HepG2 (cell line): Measurements from ENCODE around the gene PPP2R1B. TPM values are rescaled to one million over a fixed set of nuclear protein-coding genes. Genes with fewer than 3 reads are reported as not detected.

Source experiments
- AGO1 ChIP-seq: fragments of 200-400 bp; formaldehyde crosslinking; IDR thresholded peaks from 2 replicates; pipeline ENCODE4 v1.6.1; 2017; ENCODE audit warnings: mild to moderate bottlenecking, low read depth, low read length, moderate library complexity; ENCODE audit not compliant: poor library complexity, severe bottlenecking
- DMAP1 ChIP-seq: IDR thresholded peaks from 2 replicates; pipeline ENCODE4 v1.6.1; 2016
- DMTF1 ChIP-seq: sonication (generic); formaldehyde crosslinking; IDR thresholded peaks from 2 replicates; pipeline ENCODE4 v1.4.0; 2020; ENCODE audit warnings: mild to moderate bottlenecking, missing genetic modification reagents
- ERF ChIP-seq: IDR thresholded peaks from 2 replicates; pipeline ENCODE4 v1.6.1; 2018; ENCODE audit warnings: missing biosample characterization, missing genetic modification reagents
- GFI1 ChIP-seq: sonication (generic); formaldehyde crosslinking; IDR thresholded peaks from 2 replicates; pipeline ENCODE4 v1.5.0; 2020; ENCODE audit warnings: missing genetic modification reagents, mild to moderate bottlenecking, borderline replicate concordance
- IKZF5 ChIP-seq: IDR thresholded peaks from 2 replicates; pipeline ENCODE4 v1.6.1; 2018; ENCODE audit warnings: missing genetic modification reagents, mild to moderate bottlenecking, missing compliant biosample characterization
- MNT ChIP-seq: fragments of 450-650 bp; IDR thresholded peaks from 2 replicates; pipeline ENCODE4 v1.6.1; 2016
- NFE2 ChIP-seq: sonication (generic); formaldehyde crosslinking; IDR thresholded peaks from 2 replicates; pipeline ENCODE4 v1.4.0; 2020; ENCODE audit warnings: missing genetic modification reagents
- NFIB ChIP-seq: sonication (generic); formaldehyde crosslinking; IDR thresholded peaks from 2 replicates; pipeline ENCODE4 v1.9.0; 2021; ENCODE audit warnings: missing genetic modification reagents, mild to moderate bottlenecking, borderline replicate concordance
- NFYB ChIP-seq: sonication (generic); formaldehyde crosslinking; IDR thresholded peaks from 2 replicates; pipeline ENCODE4 v1.4.0; 2020; ENCODE audit warnings: missing genetic modification reagents
- PITX1 ChIP-seq: sonication (generic); formaldehyde crosslinking; IDR thresholded peaks from 2 replicates; pipeline ENCODE4 v1.5.1; 2020; ENCODE audit warnings: mild to moderate bottlenecking, missing genetic modification reagents
- RELA ChIP-seq: sonication (generic); formaldehyde crosslinking; IDR thresholded peaks from 2 replicates; pipeline ENCODE4 v1.4.0; 2020; ENCODE audit warnings: missing genetic modification reagents
- SATB2 ChIP-seq: sonication (generic); formaldehyde crosslinking; IDR thresholded peaks from 2 replicates; pipeline ENCODE4 v1.5.0; 2020; ENCODE audit warnings: missing genetic modification reagents
- SP5 ChIP-seq: IDR thresholded peaks from 2 replicates; pipeline ENCODE4 v1.6.1; 2016; ENCODE audit warnings: low read depth, borderline replicate concordance
- U2AF2 ChIP-seq: fragments of 200-400 bp; formaldehyde crosslinking; IDR thresholded peaks from 2 replicates; pipeline ENCODE4 v1.6.1; 2017; ENCODE audit warnings: low read depth, mild to moderate bottlenecking, low read length
- ZMYM4 ChIP-seq: sonication (generic); formaldehyde crosslinking; IDR thresholded peaks from 2 replicates; pipeline ENCODE4 v1.8.1; 2023; ENCODE audit warnings: mild to moderate bottlenecking, missing genetic modification reagents
- ZNF260 ChIP-seq: sonication (generic); formaldehyde crosslinking; IDR thresholded peaks from 2 replicates; pipeline ENCODE4 v1.4.0; 2020; ENCODE audit warnings: missing genetic modification reagents, low read depth, mild to moderate bottlenecking, borderline replicate concordance
- ZNF30 ChIP-seq: sonication (generic); formaldehyde crosslinking; IDR thresholded peaks from 2 replicates; pipeline ENCODE4 v1.5.0; 2020; ENCODE audit warnings: mild to moderate bottlenecking, missing genetic modification reagents
- ZNF33A ChIP-seq: sonication (generic); formaldehyde crosslinking; IDR thresholded peaks from 2 replicates; pipeline ENCODE4 v1.5.1; 2020; ENCODE audit warnings: missing genetic modification reagents, mild to moderate bottlenecking, moderate library complexity, borderline replicate concordance
- ZNF383 ChIP-seq: sonication (generic); formaldehyde crosslinking; IDR thresholded peaks from 2 replicates; pipeline ENCODE4 v1.4.0; 2020; ENCODE audit warnings: missing genetic modification reagents, mild to moderate bottlenecking, borderline replicate concordance
- ZNF720 ChIP-seq: sonication (generic); formaldehyde crosslinking; IDR thresholded peaks from 2 replicates; pipeline ENCODE4 v1.4.0; 2020; ENCODE audit warnings: missing genetic modification reagents
- ZNF724P ChIP-seq: sonication (generic); formaldehyde crosslinking; IDR thresholded peaks from 2 replicates; pipeline ENCODE4 v1.8.0; 2022; ENCODE audit warnings: missing genetic modification reagents, borderline replicate concordance
- ZNF770 ChIP-seq: sonication (generic); formaldehyde crosslinking; IDR thresholded peaks from 2 replicates; pipeline ENCODE4 v1.5.0; 2020; ENCODE audit warnings: mild to moderate bottlenecking, missing genetic modification reagents
- polyA plus RNA-seq, 8 experiments: library from polyadenylated mRNA; depleted of rRNA in 3 of 8; stranded (reverse) in 7 of 8; unstranded in 1 of 8; fragments of >200 nt; fragmentation: Illumina TruSeq in 4 of 8; extraction: Trizol in 4 of 8; gene quantifications; 2 replicates each; pipeline versions ENCODE4 v1.2.1 to v1.2.3, GENCODE V29; 2011 to 2016; ENCODE audit warnings: low read depth in 4 of 8, missing spikeins in 1 of 8, mixed read lengths in 1 of 8; ENCODE audit not compliant: insufficient read depth in 1 of 8
- total RNA-seq, 5 experiments: library from RNA; depleted of rRNA; stranded (reverse); fragments of >200 nt; fragmentation: Illumina TruSeq; extraction: Trizol; gene quantifications; 2 replicates each; pipeline ENCODE4 v1.2.3, GENCODE V29; 2016; ENCODE audit warnings: low read depth in 1 of 5

The PPP2R1B gene
- total and polyA plus RNA-seq, 2 of the 13 experiments (the other 11 are each of a cell fraction or from before 2014, with no cell fraction given): 22.1 to 56.8 TPM

GRCh38 chr11:111777094-111778046 is 11.2 kb upstream of the PPP2R1B start (continued):
- TF ChIP-seq RELA (CRISPR knock-in tag) (no peak), NFE2 (no peak), SATB2 (CRISPR knock-in tag) (no peak), MNT (no peak), IKZF5 (peak; percentile 22), GFI1 (CRISPR knock-in tag) (peak; percentile 56), ZNF720 (CRISPR knock-in tag) (no peak), ZNF33A (CRISPR knock-in tag) (no peak), ZMYM4 (no peak; the same call in 1 of the 2 replicates), NFIB (no peak), ZNF724P (CRISPR knock-in tag) (no peak), ZNF383 (CRISPR knock-in tag) (no peak), ZNF260 (CRISPR knock-in tag) (no peak), DMAP1 (CRISPR knock-in tag) (peak; percentile 33; the same call in 1 of the 2 replicates), DMTF1 (no peak), U2AF2 (no peak), ERF (CRISPR knock-in tag) (peak; percentile 27; the same call in 1 of the 2 replicates), NFYB (CRISPR knock-in tag) (no peak), SP5 (CRISPR knock-in tag) (0 out of 2 replicates have a peak, but pooled peaks have one; percentile 12), ZNF770 (CRISPR knock-in tag) (0 out of 2 replicates have a peak, but pooled peaks have one; percentile 17), ZNF30 (CRISPR knock-in tag) (no peak), PITX1 (CRISPR knock-in tag) (peak; percentile 94), AGO1 (no peak)
